GM12878 (cell line): ENCODE results near the gene MAPRE3. TPM values are rescaled to one million over a fixed set of nuclear protein-coding genes. Genes with fewer than 3 reads are reported as not detected.
A peak's percentile ranks its signal among the peaks of the same experiment; 100 is the strongest.

ENCODE experiments used
- ATAC-seq: fragments of 200-7000 bp; cut with Tn5 transposase; 3 replicates; pipeline ENCODE4 v1.9.1; 2020; ENCODE audit warnings: mild to moderate bottlenecking, moderate library complexity
- BruUV-seq: library from RNA; stranded (reverse); fragments of 400-500 nt; replicated peaks from 2 replicates; lab custom pipeline; 2021; lab: Mats Ljungman, UMichigan
- CTCF ChIA-PET: fragments of 300-600 bp; sonication (Branson Sonifier 250); formaldehyde crosslinking; extraction: SDS; loops from one replicate; lab custom pipeline; 2021; ENCODE audit warnings: inconsistent platforms; lab: Yijun Ruan, JAX
- POLR2A ChIA-PET: fragments of 350-600 bp; formaldehyde crosslinking; extraction: SDS; loops from one replicate; lab custom pipeline; 2021; ENCODE audit warnings: inconsistent platforms; lab: Charles Lee
- RAD21 ChIA-PET: fragments of 300-600 bp; sonication (Branson Sonifier 250); formaldehyde crosslinking; loops from one replicate; lab custom pipeline; 2023; ENCODE audit warnings: antibody characterized with exemption; ENCODE audit not compliant: unreplicated experiment; lab: Charles Lee
- SMC1A ChIA-PET: fragments of 300-600 bp; sonication (Branson Sonifier 250); formaldehyde crosslinking; loops from one replicate; lab custom pipeline; 2023; ENCODE audit not compliant: unreplicated experiment, uncharacterized antibody; lab: Charles Lee
- DNase-seq: peaks from one replicate; pipeline ENCODE4 v3.0.0-alpha.2; 2011; ENCODE audit warnings: low read depth, low spot score
- FAIRE-seq: peaks from 3 replicates; lab custom pipeline; 2011; peaks lifted over from hg19 to GRCh38; lab: Jason Lieb, UNC
- H2AFZ ChIP-seq: 2 replicates; pipeline ENCODE4 v1.6.0; 2011; ENCODE audit warnings: low read depth, low read length, control low read depth; ENCODE audit not compliant: control insufficient read depth
- H3K27ac ChIP-seq: 2 replicates; pipeline ENCODE4 v1.5.1; 2011; ENCODE audit warnings: control low read depth; ENCODE audit not compliant: control insufficient read depth, insufficient read depth
- H3K27me3 ChIP-seq, 2 experiments: replicated peaks in 1 of 2; 2 replicates each; pipeline versions ENCODE4 v1.6.0 to v1.6.1; 2011; ENCODE audit warnings: low read length in 1 of 2; ENCODE audit not compliant: control insufficient read depth in 2 of 2, insufficient read depth in 2 of 2
- H3K36me3 ChIP-seq, 2 experiments: 2 replicates each; pipeline ENCODE4 v1.5.1; 2011; ENCODE audit warnings: low read length in 1 of 2; ENCODE audit not compliant: control insufficient read depth in 2 of 2, insufficient read depth in 2 of 2
- H3K4me1 ChIP-seq: 2 replicates; pipeline ENCODE4 v1.6.1; 2011; ENCODE audit warnings: mild to moderate bottlenecking, low read length, moderate library complexity, mixed read lengths; ENCODE audit not compliant: control insufficient read depth, insufficient read depth
- H3K4me2 ChIP-seq: 2 replicates; pipeline ENCODE4 v1.6.0; 2011; ENCODE audit warnings: control low read depth; ENCODE audit not compliant: control insufficient read depth, insufficient read depth
- H3K4me3 ChIP-seq: fragments of 200-600 bp; sonication (generic); 2 replicates; pipeline ENCODE4 v1.5.1; 2016
- H3K79me2 ChIP-seq: 2 replicates; pipeline ENCODE4 v1.6.0; 2011; ENCODE audit warnings: low read length; ENCODE audit not compliant: control insufficient read depth, insufficient read depth
- H3K9ac ChIP-seq: 2 replicates; pipeline ENCODE4 v1.8.0; 2011; ENCODE audit warnings: low read length, control low read depth, mixed read lengths; ENCODE audit not compliant: control insufficient read depth, insufficient read depth
- H3K9me3 ChIP-seq: replicated peaks from 3 replicates; pipeline ENCODE4 v1.5.1; 2011; ENCODE audit warnings: mild to moderate bottlenecking, low read length; ENCODE audit not compliant: control insufficient read depth, insufficient read depth
- H4K20me1 ChIP-seq: 2 replicates; pipeline ENCODE4 v1.6.0; 2011; ENCODE audit not compliant: control insufficient read depth, insufficient read depth
- KLF5 ChIP-seq: fragments of 450-650 bp; IDR thresholded peaks from 2 replicates; pipeline ENCODE4 v1.6.1; 2014; ENCODE audit warnings: mild to moderate bottlenecking; ENCODE audit not compliant: partially characterized antibody
- POLR2A ChIP-seq: IDR thresholded peaks from 2 replicates; pipeline ENCODE4 v1.6.1; 2011; ENCODE audit warnings: low read depth, mild to moderate bottlenecking, low read length
- WGBS: methylation state at CpG from one replicate; pipeline ENCODE4 v1.1.6; 2016; ENCODE audit warnings: low lambda C conversion rate; ENCODE audit not compliant: insufficient replicate concordance, insufficient coverage; ENCODE audit errors: missing lambda C conversion rate; 5-methylcytosine and 5-hydroxymethylcytosine counted together
- in situ Hi-C: fragments of 300-500 bp; cut with MboI; formaldehyde crosslinking; loops from 9 replicates; pipeline ENCODE4 v1.14.3; 2018; ENCODE audit warnings: mixed read lengths
- intact Hi-C: fragments of 100-400 bp; cut with micrococcal nuclease; formaldehyde crosslinking; loops from one replicate; pipeline ENCODE4 v1.14.2; 2022; ENCODE audit not compliant: unreplicated experiment
- polyA plus RNA-seq, 11 experiments: library from polyadenylated mRNA; depleted of rRNA in 4 of 11; unstranded in 6 of 11; stranded (reverse) in 5 of 11; fragments of >200 nt; fragmentation: Nextera tagmentation in 4 of 11; fragmentation: Illumina TruSeq in 1 of 11; extraction: Ambion mirVana in 4 of 11; extraction: Trizol in 1 of 11; gene quantifications; 1 replicate in 1 of 11; 2 replicates in 10 of 11; pipeline versions ENCODE4 v1.2.1 to v1.2.3, GENCODE V29; 2011 to 2016; ENCODE audit warnings: inconsistent platforms in 2 of 11, missing spikeins in 2 of 11, low read depth in 1 of 11
- total RNA-seq, 4 experiments: library from RNA; depleted of rRNA in 3 of 4; stranded (reverse); fragments of >200 nt in 3 of 4; fragmentation: Illumina TruSeq in 1 of 4; extraction: Trizol in 1 of 4; gene quantifications; 2 replicates each; pipeline versions ENCODE4 v1.2.1 to v1.2.3, GENCODE V29; 2013 to 2021

The MAPRE3 gene
- total and polyA plus RNA-seq, 10 of the 15 experiments (the other 5 are each of a cell fraction or from before 2014, with no cell fraction given) = 0.03 to 1.3 (median 0.73) TPM; not detected in 1

DNA sequence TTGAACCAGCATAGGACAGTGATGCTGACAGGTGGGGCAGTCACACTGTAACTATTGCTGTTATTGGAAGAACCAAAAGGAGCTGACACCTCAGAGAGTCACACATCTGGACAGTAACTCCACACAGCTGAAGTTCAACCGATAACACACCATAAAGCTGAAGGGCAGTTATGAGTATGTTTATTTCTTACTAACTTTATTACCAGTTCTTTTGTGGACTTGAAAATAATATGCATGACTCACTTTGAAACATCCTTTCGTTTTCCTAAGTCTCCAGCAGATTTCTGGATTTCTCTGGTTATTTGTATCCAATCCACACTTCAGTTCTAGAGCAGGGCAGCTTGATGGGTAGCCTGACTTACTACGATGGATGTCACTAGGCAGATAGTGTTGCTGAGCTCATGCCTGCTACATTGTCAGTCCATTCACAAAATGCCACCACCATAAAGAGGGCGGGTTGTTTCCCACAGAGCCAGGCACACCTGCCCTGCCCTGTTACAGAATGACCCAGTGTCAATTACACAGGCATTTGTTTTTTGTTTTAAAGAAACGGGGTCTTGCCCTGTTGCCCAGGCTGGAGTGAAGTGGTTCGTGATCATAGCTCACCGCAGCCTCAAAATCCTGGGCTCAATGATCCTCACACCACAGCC, 72.7 kb downstream of the MAPRE3 start:
- CTCF ChIA-PET = interaction anchor here (1.1 kb wide), 1 partner anchor 81 kb away, joined by 3 read pairs; no protein-coding TSS in a partner anchor
- H3K79me2 ChIP-seq = no peaks in the 10 kb centered on the region
- no peak overlapping the region for H2AFZ ChIP-seq
- H3K27ac ChIP-seq = no peak overlapping the region
- WGBS = 83% methylated on average over 7 of the region's 7 CpGs
- POLR2A ChIA-PET = interaction anchor here (0.8 to 1.4 kb wide), 3 partner anchors 8 to 10 kb away, joined by 4 read pairs; partner anchors contain the start of gene AGBL5
- no peak overlapping the region for H3K9ac ChIP-seq
- peak; percentile 54; the same call in 1 of the 2 replicates for TF ChIP-seq POLR2A
- no peak for TF ChIP-seq KLF5
- RAD21 ChIA-PET = interaction anchor here (0.6 to 4.1 kb wide), 2 partner anchors 8 to 39 kb away, joined by 3 to 31 read pairs; partner anchors contain the start of gene AGBL5
- SMC1A ChIA-PET = interaction anchor here (0.8 to 2.8 kb wide), 6 partner anchors 8 to 74 kb away, joined by 3 to 15 read pairs (median 4); partner anchors contain the start of genes AGBL5 and TMEM214
- no TSS peak for BruUV-seq
- no peaks in the 10 kb centered on the region for H4K20me1 ChIP-seq
- H3K9me3 ChIP-seq = no peaks in the 10 kb centered on the region
- in situ Hi-C loops (no loop called here), intact Hi-C loops (no loop called here)
- no peak overlapping the region for H3K4me3 ChIP-seq
- ATAC-seq (no peak), DNase-seq (no peak), FAIRE-seq (peak; percentile 57)
- H3K36me3 ChIP-seq = peaks cover 22 to 27% of the 10 kb centered on the region in 2 experiments
- peaks cover 33% of the 10 kb centered on the region for H3K4me1 ChIP-seq
- no peak overlapping the region for H3K4me2 ChIP-seq
- H3K27me3 ChIP-seq = no peaks in the 10 kb centered on the region
